ENCODE data around the gene PARS2. TPM values are rescaled to one million over a fixed set of nuclear protein-coding genes. Genes with fewer than 3 reads are reported as not detected.

PARS2 gene
- total and polyA plus RNA-seq, 2 experiments from 2014 or later: 5.9 to 13.6 TPM

GRCh38 chr1:54804471-54805132 lies 40.3 kb upstream of the PARS2 start (continued):
- TF ChIP-seq, protein P1, sequence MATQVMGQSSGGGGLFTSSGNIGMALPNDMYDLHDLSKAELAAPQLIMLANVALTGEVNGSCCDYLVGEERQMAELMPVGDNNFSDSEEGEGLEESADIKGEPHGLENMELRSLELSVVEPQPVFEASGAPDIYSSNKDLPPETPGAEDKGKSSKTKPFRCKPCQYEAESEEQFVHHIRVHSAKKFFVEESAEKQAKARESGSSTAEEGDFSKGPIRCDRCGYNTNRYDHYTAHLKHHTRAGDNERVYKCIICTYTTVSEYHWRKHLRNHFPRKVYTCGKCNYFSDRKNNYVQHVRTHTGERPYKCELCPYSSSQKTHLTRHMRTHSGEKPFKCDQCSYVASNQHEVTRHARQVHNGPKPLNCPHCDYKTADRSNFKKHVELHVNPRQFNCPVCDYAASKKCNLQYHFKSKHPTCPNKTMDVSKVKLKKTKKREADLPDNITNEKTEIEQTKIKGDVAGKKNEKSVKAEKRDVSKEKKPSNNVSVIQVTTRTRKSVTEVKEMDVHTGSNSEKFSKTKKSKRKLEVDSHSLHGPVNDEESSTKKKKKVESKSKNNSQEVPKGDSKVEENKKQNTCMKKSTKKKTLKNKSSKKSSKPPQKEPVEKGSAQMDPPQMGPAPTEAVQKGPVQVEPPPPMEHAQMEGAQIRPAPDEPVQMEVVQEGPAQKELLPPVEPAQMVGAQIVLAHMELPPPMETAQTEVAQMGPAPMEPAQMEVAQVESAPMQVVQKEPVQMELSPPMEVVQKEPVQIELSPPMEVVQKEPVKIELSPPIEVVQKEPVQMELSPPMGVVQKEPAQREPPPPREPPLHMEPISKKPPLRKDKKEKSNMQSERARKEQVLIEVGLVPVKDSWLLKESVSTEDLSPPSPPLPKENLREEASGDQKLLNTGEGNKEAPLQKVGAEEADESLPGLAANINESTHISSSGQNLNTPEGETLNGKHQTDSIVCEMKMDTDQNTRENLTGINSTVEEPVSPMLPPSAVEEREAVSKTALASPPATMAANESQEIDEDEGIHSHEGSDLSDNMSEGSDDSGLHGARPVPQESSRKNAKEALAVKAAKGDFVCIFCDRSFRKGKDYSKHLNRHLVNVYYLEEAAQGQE (IDR thresholded peaks at IDR 0.05; ENCODE audit: unreplicated experiment): no peak

DNA sequence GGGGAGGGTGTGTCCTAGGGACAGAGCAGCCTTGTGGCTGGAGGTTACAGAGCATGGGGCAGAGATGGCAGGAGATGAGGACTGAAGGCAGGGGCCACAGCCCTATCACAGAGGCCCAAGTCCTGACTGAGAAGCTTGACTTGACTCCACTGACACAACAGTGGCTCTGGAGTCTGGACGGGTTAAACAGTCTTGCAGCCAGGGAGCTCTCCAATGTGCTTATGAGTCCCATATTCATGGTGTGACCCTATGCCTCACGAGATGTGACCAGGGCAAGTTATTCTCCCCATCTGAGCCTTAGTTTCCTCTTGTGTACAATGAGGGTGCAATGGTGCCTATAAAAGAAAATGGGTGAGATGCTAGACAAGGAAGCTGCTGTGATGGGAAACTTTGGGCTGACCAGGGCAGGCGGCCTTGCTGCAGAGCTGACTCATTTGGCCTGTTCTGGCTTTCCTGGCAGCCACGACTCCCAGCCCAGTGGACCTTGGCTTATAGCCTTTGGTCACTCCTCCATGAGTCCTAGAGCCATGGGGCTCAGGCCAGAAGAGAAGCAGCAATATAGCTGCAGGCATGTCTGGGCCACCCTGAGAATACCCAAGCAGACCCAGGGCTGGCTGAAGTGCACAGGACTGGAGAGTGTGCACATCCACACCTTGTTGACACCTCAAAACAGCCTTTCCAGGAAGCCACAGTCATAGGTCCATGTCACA lies 39.6 kb upstream of the PARS2 start:
- no peak overlapping the region for H2AFZ ChIP-seq
- H4K20me1 ChIP-seq (replicated peaks; ENCODE audit: insufficient read depth): no peaks in the 10 kb centered on the region
- ATAC-seq: no peak
- no peak for DNase-seq (ENCODE audit: low spot score)
- H3K4me1 Mint-ChIP-seq: peaks cover 8% of the 10 kb centered on the region; the same call in 2 of the 3 replicates
- H3K4me3 Mint-ChIP-seq: no peak overlapping the region
- no peak overlapping the region for H3K4me3 ChIP-seq
- H3K4me2 ChIP-seq: no peak overlapping the region
- no peak overlapping the region for H3K27ac ChIP-seq (ENCODE audit: low read depth)
- no peaks in the 10 kb centered on the region for H3K79me2 ChIP-seq (replicated peaks; ENCODE audit: insufficient read depth)
- H3K27me3 ChIP-seq (ENCODE audit: insufficient read depth): peaks cover 34% of the 10 kb centered on the region
- H3K9me2 ChIP-seq (ENCODE audit: insufficient read depth): no peaks in the 10 kb centered on the region
- no peaks in the 10 kb centered on the region for H3K36me3 ChIP-seq (ENCODE audit: insufficient read depth)
- H3K36me3 Mint-ChIP-seq (ENCODE audit: low read depth): no peaks in the 10 kb centered on the region; the same call in 2 of the 3 replicates
- no peaks in the 10 kb centered on the region for H3K9me3 Mint-ChIP-seq
- H3F3A ChIP-seq (replicated peaks; ENCODE audit: low read depth): 0 out of 2 replicates have a peak, but pooled peaks cover 5% of the 10 kb centered on the region
- no peaks in the 10 kb centered on the region; the same call in 1 of the 2 replicates for H3K4me1 ChIP-seq (ENCODE audit: insufficient read depth)
- no peak overlapping the region for H3K27ac Mint-ChIP-seq
- H3K27me3 Mint-ChIP-seq (ENCODE audit: insufficient read depth, low read depth, poor library complexity): peaks cover 15% of the 10 kb centered on the region
- TF ChIP-seq EZH2 (IDR thresholded peaks at IDR 0.05; ENCODE audit: low read depth, unreplicated experiment) (no peak), STAT1 (IDR thresholded peaks at IDR 0.05; ENCODE audit: unreplicated experiment) (no peak), ZNF462 (CRISPR knock-in tag; IDR thresholded peaks at IDR 0.05) (no peak), ZNF331 (CRISPR knock-in tag; IDR thresholded peaks at IDR 0.05; ENCODE audit: low read depth) (no peak), ZNF114 (CRISPR knock-in tag; IDR thresholded peaks at IDR 0.05) (no peak), POLR2AphosphoS5 (IDR thresholded peaks at IDR 0.05; ENCODE audit: low read depth) (no peak)
- TF ChIP-seq, protein P2, sequence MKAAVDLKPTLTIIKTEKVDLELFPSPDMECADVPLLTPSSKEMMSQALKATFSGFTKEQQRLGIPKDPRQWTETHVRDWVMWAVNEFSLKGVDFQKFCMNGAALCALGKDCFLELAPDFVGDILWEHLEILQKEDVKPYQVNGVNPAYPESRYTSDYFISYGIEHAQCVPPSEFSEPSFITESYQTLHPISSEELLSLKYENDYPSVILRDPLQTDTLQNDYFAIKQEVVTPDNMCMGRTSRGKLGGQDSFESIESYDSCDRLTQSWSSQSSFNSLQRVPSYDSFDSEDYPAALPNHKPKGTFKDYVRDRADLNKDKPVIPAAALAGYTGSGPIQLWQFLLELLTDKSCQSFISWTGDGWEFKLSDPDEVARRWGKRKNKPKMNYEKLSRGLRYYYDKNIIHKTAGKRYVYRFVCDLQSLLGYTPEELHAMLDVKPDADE (IDR thresholded peaks at IDR 0.05): no peak
- TF ChIP-seq, protein P1 (IDR thresholded peaks at IDR 0.05; ENCODE audit: unreplicated experiment): no peak

Measured in GM23338 (cell line).